ENCODE data around the gene CSRNP2. TPM values are rescaled to one million over a fixed set of nuclear protein-coding genes. Genes with fewer than 3 reads are reported as not detected.
"Not testable (repeated sequence)": the region's sequence is repeated elsewhere in the genome, so short reads cannot be mapped to it uniquely, and the experiment has no call there.

Gene CSRNP2
- total RNA-seq, 1 experiment from 2014 or later = 22.3 TPM

GRCh38 chr12:51027342-51027835 lies 56.0 kb downstream of the CSRNP2 start:
- no peak for DNase-seq (ENCODE audit: low read depth)

- DNase-seq (ENCODE audit: low read depth) = peak; percentile 97
These were observed 57.4 kb downstream of the CSRNP2 start, which contains the start of gene SLC11A2 for GRCh38 chr12:51025836-51026638. Gene SLC11A2, minus strand, starts transcription at chr12:51026384. Its CDS starts 15,656 bp downstream, at chr12:51010728.

- DNase-seq (ENCODE audit: low read depth) = no peak
These were observed 58.0 kb downstream of the CSRNP2 start for GRCh38 chr12:51025338-51025835.

GRCh38 chr12:51023625-51024382 lies 59.6 kb downstream of the CSRNP2 start:
- no peak for DNase-seq (ENCODE audit: low read depth)

- no peak for DNase-seq (ENCODE audit: low read depth)
These were observed 61.7 kb downstream of the CSRNP2 start for GRCh38 chr12:51021694-51022093.

GRCh38 chr12:51020448-51021182 lies 62.8 kb downstream of the CSRNP2 start:
- no peak for DNase-seq (ENCODE audit: low read depth)

- DNase-seq (ENCODE audit: low read depth) = no peak
These were observed 63.5 kb downstream of the CSRNP2 start for GRCh38 chr12:51019927-51020326.

GRCh38 chr12:51018956-51019355 lies 64.4 kb downstream of the CSRNP2 start:
- DNase-seq (ENCODE audit: low read depth) = no peak

GRCh38 chr12:51017452-51017851 lies 65.9 kb downstream of the CSRNP2 start:
- DNase-seq (ENCODE audit: low read depth) = no peak

GRCh38 chr12:51014467-51014866 lies 68.9 kb downstream of the CSRNP2 start:
- not testable (repeated sequence) for DNase-seq (ENCODE audit: low read depth)

GRCh38 chr12:51013441-51013840 lies 70.0 kb downstream of the CSRNP2 start:
- DNase-seq (ENCODE audit: low read depth) = no peak

GRCh38 chr12:51012570-51013236 lies 70.7 kb downstream of the CSRNP2 start:
- DNase-seq (ENCODE audit: low read depth) = no peak

- DNase-seq (ENCODE audit: low read depth) = no peak
These were observed 71.4 kb downstream of the CSRNP2 start for GRCh38 chr12:51011955-51012354.

Other genes with a start within 250 kb of the CSRNP2 start
- not detected in 2 replicates for gene TMPRSS12, start 240.7 kb downstream of the CSRNP2 start, total RNA-seq (2014; rRNA removed; shearing (Covaris generic))
- not detected in 2 replicates for gene HIGD1C, start 131.1 kb downstream of the CSRNP2 start, total RNA-seq (2014; rRNA removed; shearing (Covaris generic))
- 49.6 and 54.3 TPM in 2 replicates for gene SLC11A2, start 57.2 kb downstream of the CSRNP2 start, total RNA-seq (2014; rRNA removed; shearing (Covaris generic))
- gene LETMD1, start 35.3 kb downstream of the CSRNP2 start, total RNA-seq (2014; rRNA removed; shearing (Covaris generic)) = 21.2 and 27.8 TPM in 2 replicates
- 4.9 and 9.5 TPM in 2 replicates for gene TFCP2, start 89.5 kb upstream of the CSRNP2 start, total RNA-seq (2014; rRNA removed; shearing (Covaris generic))
- 0.71 and 4.2 TPM in 2 replicates for gene POU6F1, start 134.5 kb upstream of the CSRNP2 start, total RNA-seq (2014; rRNA removed; shearing (Covaris generic))
- 226 and 263 TPM in 2 replicates for gene DAZAP2, start 155.2 kb upstream of the CSRNP2 start, total RNA-seq (2014; rRNA removed; shearing (Covaris generic))
- gene SMAGP, start 186.8 kb upstream of the CSRNP2 start, total RNA-seq (2014; rRNA removed; shearing (Covaris generic)) = 10.4 and 26.9 TPM in 2 replicates
- not detected in 2 replicates for gene BIN2, start 240.6 kb upstream of the CSRNP2 start, total RNA-seq (2014; rRNA removed; shearing (Covaris generic))